Mammary epithelial cell (primary cell): ENCODE data around the gene KRT12.

Experiments used
- EZH2 ChIP-seq: IDR thresholded peaks from 2 replicates; pipeline ENCODE4 v1.6.1; 2012; ENCODE audit warnings: low read length, inconsistent platforms, borderline replicate concordance
- TF ChIP-seq, protein P1 (sequence below), 2 donors: IDR thresholded peaks in 1 of 2; conservative IDR thresholded peaks in 1 of 2; 2 replicates each; pipeline ENCODE4 v1.5.1; 2011 to 2012; ENCODE audit warnings: inconsistent platforms in 2 of 2, low read length in 2 of 2, mild to moderate bottlenecking in 2 of 2, control low read depth in 1 of 2, low read depth in 1 of 2; ENCODE audit not compliant: insufficient read depth in 1 of 2; ENCODE audit errors: extremely low read depth in 1 of 2

DNA sequence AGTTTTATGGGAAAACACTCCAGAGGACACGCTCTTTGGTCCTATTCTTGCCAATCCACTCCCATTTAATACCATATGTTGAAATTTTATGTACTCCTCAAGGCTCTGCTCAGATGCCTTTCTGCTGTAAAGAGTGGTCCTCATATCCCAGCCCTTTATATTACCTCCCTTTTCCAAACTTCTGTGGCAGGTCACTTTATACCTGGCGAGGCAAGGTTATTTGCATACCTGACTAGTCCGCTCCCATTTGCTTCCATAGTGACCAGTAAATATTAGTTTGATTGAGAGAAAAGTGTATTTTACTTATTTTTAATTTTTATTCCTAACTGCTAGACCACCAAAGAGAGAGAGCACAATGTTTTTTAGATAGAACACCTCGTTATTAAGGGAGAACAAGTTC, 17.3 kb downstream of the KRT12 start:
- TF ChIP-seq, protein P1, sequence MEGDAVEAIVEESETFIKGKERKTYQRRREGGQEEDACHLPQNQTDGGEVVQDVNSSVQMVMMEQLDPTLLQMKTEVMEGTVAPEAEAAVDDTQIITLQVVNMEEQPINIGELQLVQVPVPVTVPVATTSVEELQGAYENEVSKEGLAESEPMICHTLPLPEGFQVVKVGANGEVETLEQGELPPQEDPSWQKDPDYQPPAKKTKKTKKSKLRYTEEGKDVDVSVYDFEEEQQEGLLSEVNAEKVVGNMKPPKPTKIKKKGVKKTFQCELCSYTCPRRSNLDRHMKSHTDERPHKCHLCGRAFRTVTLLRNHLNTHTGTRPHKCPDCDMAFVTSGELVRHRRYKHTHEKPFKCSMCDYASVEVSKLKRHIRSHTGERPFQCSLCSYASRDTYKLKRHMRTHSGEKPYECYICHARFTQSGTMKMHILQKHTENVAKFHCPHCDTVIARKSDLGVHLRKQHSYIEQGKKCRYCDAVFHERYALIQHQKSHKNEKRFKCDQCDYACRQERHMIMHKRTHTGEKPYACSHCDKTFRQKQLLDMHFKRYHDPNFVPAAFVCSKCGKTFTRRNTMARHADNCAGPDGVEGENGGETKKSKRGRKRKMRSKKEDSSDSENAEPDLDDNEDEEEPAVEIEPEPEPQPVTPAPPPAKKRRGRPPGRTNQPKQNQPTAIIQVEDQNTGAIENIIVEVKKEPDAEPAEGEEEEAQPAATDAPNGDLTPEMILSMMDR (conservative IDR thresholded peaks at IDR 0.05 in 1 of 2, IDR thresholded peaks at IDR 0.05 in 1 of 2; ENCODE audit: extremely low read depth in 1 of 2, insufficient read depth in 1 of 2, low read depth in 1 of 2, low read length in 2 of 2), result no peak
- no peak for TF ChIP-seq EZH2
